Hematopoietic multipotent progenitor cell (in vitro differentiated cells): ENCODE measurements around the gene UBL3. TPM values are rescaled to one million over a fixed set of nuclear protein-coding genes. Genes with fewer than 3 reads are reported as not detected.

ENCODE experiments used
- DNase-seq, 3 donors: peaks; one replicate each; pipeline ENCODE4 v3.0.0-alpha.2; 2011 to 2015; ENCODE audit warnings: low read depth in 2 of 3, low spot score in 2 of 3
- total RNA-seq: library from RNA; depleted of rRNA; stranded (reverse); fragments of >200 nt; gene quantifications from one replicate; pipeline ENCODE4 v1.2.3, GENCODE V29; 2012

Gene UBL3
- total RNA-seq, 1 donor = 10.8 TPM

DNA sequence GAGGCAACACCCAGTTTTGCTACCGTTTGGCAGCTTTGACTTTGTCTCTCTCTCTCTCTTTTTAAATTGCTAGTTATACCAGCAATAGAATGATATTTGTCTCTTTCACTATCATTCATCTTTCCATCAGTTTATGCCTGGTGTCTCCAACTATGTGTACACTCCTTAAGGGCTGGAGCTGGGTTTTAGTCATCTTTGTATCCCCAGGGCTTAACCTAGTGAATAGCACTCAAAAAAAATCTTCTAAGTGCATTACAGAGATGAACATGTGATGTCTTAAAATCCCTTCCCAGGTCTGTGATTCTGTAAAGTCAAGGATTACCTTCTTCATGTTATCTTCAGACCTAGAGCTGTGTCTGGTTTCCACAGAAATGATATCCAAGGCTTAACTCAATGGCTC is 7.8 kb upstream of the UBL3 start:
- DNase-seq = no peak

DNA sequence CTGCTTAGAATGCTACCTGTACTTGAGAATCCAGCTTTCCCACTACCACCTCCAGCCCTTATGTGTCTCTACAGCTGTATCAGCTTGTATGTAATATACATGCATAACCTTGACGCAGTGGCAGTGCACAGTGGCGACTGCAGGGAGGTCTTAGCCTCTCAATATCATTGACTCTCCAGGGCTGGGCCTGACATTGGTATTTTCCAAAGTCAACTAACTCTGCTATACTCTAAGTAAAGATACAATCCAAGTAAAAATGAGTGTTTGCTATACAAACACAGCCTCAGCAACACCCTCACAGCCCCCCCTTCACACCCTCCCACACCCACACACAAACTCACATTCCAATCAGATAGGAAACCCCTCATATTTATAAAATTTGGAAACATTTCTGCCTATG is 6.7 kb upstream of the UBL3 start:
- no peak for DNase-seq

DNA sequence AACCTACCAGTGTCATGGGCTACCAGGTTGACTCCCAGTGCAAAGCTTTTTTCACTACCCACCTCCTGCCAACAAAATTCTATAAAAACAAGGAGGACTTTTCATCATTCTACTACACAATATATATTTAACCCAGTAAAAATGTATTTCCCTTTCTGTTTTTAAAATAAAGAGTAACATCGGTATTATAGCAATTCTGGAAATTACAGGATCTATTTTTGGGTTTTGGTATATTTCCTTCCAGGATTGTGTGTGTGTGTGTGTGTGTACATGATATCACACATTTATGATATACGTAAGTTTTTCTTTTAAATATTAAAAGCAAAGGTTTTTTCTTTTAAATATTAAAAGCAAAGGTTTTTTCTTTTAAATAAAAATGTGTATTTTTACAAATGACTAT is 6.0 kb upstream of the UBL3 start:
- no peak for DNase-seq

DNA sequence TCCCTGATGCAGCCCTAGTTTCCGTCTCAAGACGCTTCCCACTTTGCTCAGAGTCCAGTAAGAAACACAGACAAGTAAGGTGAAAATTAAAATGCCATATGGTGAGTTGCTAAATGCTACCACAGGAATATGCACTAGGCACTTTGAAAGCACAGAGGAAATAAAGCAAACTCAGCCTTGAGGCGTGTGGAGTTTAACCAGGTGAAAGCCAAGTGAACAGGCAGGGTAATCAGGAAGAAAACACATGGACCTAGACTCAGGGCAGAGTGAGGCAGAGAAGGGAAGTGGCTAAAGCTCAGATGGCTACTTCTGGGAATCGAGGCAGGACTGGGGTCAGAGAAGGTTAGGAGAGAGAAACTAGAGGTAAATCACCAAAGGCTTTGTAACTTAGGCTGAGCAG is 5.4 kb upstream of the UBL3 start:
- no peak for DNase-seq

DNA sequence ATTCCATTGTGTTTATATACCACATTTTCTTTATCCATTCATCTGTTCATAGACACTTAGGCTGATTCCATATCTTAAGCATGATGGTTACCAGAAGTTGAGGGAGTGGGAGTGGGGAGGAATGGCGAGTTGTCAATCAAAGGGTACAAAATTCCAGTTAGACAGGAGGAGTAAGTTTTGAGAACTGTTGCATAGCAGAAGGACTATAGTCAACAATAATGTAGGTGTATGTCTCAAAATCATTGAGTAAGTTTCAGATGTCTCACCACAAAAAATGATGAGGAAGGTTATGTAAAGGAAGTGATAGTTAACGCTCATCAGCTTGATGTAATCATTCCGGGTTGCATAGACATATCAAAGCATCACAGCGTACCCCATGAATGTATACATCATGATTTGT is 4.6 kb upstream of the UBL3 start:
- DNase-seq = no peak

DNA sequence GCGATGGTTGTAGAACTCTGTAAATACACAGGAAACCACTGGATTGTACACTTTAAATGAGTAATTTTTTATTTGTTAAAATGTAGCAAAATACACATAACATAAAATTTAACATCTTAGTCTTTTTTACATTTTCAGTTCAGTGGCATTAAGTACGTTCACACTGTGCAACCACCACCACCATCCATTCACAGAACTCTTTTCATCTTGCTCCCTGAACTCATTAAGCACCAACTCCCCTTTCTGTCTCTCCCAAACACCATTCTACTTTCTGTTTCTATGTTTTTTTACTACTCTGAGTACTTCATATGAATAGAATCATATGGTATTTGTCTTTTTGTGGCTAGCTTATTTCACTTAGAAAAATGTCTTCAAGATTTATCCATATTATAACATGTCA is 2.7 kb upstream of the UBL3 start:
- DNase-seq = no peak

DNA sequence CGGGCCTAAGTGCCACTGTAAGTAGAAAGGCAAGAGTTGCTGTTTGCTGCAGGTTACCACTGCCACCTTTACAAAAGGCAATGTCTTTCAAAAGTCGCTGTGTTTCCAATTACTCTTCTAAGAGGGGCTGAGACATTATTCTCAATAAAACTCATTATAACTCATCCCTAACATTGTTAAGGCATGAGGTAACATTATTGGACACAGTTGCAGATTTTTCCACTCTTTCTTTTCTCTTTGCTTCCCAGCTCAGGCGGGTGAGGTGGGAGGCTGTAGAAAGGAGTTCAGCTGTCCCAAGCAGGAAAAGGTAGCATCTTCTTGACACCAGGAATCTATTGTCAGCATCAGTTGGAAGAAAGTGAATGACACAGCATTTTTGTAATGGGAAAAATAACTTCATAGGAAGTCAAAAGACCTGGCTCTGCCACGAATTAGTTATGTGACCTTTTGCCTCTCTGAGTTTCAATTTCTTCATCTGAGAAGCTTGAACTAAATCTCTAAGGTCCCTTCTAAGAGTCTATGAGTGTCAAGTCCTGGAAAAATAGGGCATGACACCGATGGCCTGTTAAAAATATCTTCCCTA is 2.1 kb upstream of the UBL3 start:
- no peak for DNase-seq

DNA sequence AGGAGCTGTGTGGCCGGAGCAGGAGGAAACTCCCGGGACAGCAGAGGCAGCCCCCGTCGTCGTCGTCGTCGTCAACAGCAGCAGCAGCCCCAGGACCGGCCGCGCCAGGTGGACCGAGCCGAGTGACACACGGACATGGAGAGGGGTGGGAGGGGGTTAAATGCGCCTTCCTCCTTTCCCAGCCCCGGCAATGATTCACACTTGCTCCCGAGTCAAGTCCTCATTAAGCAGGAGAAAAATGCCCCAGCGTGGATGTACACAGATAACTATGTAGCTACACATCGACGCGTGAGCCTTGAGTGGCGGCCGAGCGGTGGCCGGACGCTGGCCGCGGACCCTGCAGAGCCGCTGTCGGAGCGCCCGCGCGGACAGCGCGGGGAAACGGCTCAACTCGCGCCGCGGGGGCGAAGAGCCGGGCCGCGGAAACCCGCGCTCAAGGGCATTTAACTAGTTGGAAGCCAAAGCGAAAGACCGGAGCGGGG is 645 bp downstream of the UBL3 start:
- peak in 2 of 3 donors; percentile 39 to 59 for DNase-seq

DNA sequence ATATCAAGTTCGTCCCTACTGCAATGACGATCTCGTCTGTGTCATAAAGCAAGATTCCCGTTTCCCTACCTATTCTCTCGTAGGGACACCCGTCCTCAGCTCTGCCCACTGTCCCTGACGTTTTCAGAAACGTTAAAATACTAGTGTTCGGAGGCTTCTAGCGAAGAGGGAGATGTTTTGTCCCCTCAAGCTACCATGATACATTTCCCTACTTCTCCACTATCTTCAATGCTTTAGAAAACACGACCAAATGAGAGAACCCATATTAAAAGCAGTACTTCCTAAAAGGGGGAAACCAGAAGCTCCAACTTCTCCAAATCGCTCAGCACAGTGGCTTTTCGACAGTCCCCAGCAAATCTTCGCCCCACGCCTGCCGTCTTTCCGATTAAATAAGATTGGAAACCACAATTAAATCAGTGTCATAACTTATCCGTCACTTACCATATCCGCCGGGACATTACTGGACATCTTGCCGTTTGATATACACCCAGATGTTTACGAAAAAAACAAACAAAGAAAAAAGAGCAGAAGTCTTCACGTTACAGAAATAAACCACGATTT is 1.3 kb downstream of the UBL3 start:
- peak in 2 of 3 donors; percentile 69 to 77 for DNase-seq

DNA sequence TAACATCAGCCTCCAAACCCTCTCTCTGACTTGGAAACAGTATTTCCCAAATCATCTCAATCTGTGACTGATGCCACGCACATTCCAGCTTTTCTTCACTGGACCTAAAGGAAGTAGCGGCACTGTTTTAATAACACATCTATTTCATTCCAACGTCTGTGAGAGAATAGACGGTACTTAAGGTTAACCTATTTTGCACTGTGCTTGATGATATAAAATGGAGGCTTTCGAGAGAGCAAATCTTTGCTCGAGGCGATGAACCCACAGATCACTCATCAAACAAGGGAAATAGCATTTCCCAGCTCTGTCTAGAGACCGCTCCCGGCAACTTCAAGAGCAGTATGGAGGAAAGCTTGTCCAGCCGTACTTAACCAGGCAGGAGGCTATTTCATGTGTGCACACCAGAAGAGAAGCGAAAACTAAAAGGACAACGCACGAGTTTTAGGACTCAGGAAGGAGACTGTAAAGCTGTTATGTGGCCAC is 2.9 kb downstream of the UBL3 start:
- peak in 1 of 3 donors; percentile 25 for DNase-seq

DNA sequence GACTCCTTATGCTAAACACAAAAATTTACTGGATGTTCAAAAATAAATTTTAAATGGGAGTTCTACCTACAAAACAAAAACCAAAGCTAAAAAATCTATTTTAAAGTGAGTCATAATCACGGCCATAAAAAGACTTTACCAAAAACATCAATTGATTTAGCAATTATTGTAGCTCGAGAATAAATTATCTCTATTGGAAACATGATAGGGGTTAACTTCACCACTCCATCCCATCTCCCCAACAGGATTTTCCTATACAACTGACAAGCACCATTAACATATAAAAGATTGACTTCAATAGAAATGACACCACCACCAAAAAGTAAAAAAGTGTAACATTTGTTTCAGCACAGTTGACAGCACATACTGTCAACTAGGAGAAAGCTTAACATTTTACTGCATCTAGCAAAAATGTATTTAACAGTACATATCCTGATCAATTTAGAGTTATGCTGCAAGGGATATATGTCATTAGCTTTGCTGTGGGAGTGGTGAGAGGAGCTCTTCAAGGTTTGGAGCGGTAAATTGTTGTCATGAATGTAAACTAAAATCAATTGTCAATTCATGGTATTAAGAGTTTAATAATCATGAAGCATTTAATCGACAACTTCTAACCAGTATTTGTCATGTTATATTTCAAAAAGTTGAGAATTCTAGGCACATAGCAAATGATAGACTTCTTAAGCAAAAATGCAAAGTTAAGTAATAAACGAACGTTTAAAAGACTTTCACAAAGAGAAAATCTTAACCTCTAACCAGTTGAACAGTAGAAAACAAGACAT is 3.8 kb downstream of the UBL3 start:
- DNase-seq = no peak

DNA sequence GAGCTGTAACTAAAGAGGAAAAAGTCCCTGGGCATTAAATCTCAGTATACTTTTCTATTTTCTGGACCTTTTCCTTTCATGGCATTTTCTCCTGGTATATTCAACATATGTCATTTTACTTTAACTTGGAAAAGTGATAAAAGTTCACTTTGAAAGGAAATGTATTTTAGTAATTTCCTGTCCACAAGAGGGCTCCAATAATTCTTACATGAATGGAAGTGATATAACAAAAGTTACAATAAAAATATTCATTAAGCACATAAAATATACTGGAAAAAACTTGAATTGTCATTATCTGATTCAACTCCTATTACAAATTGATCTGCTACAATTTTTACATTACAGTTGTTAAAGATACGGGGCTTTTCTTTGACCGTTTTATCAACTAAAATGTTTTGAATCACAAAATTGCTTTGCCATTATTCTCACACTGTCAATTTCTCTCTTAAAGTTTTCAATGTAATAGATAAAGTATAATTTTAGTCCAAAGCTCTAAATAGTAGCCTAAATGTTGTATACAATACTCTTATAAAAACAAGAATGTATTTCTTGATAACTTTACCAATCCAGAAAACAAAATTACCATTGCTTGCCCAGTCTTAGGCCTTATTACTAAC is 4.9 kb downstream of the UBL3 start:
- DNase-seq = peak in 1 of 3 donors; percentile 30

DNA sequence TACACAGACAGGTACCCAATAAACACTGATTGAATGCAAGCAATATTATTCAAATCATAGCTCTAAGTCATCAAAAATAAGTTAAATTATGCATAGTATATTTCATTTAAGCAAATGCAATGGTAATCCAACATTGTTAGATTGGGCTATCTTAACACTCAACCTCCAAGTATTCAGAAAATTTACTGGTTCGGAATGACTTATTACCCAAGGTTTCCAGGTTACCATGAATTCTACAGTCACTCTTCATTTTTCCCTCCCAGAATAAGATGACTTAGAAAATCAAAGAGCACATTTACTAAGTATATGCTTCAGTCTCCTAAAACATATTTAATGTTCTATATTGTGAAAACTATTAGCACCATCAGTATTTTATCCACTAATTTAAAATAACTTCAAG is 6.0 kb downstream of the UBL3 start:
- DNase-seq = no peak

DNA sequence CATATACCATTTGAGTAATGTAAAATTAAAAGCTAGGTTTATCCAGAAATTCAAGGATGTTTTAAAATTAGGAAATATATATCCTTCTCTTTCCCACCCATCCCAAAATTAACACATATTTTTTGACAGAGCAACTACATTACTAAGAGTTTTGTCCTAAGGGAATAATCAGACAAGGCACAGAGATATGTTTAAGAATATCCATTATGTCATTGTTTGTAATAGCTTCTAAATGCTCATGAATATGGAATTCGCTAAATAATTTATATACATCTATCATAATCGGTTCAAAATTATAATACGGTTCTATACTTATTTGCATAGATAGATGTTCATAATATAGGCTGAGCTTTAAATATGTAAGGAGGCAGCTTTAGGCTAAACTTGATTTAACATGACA is 9.8 kb downstream of the UBL3 start:
- DNase-seq = no peak

DNA sequence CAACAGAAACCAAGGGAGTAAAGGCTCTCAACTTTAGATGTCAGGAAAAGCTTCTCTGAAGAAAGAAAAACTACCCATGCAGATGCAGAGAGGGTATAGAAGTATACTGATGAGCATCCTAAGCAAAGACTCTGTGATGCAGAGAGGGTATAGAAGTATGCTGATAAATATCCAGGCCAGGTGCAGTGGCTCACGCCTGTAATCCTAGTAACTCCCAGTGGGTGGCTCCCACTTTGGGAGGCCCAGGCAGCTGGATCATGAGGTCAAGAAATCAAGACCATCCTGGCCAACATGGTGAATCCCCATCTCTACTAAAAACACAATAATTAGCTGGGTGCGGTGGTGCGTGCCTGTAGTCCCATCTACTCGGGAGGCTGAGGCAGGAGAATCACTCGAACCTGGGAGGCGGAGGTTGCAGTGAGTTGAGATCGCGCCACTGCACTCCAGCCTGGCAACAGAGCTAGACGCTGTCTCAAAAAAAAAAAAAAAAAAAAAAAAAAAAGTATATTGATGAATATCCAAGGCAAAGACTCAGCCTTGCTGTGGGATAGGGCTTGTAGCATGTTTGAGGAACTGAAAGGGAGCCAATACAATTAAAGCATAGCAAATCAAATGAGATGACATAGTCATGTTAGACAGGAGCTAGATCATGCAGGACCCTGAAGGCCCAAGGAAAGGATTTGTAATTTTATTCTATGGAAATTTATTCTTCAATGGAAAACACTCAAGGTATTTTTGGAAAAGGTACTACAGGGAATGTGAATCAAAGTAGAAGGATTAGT is 14.9 kb downstream of the UBL3 start:
- no peak for DNase-seq

DNA sequence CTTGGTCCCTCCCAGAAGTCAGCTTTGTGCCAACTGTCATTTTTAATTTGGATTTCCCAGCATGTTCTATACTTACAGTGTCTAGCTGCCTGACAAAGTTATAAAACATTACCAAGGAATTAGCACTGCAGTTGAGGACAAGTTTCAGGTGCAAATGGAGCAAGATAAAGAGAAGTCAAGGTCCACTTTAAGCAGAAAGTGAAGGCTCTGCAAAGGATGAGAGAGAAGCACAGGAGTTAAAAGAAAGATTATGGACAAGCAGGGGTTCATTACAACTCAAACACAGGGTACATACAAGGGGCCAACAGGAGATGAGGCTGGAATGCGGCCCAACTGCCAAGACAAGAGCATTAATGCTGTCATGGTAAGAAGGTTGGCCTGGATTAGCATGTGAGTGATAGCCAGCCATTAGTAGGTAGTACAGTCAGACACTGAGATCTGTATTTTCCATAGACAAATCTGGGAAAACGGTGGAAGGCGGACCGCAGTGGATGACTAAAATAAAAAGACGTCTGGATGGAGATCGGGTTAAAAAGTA is 17.6 kb downstream of the UBL3 start:
- no peak for DNase-seq

DNA sequence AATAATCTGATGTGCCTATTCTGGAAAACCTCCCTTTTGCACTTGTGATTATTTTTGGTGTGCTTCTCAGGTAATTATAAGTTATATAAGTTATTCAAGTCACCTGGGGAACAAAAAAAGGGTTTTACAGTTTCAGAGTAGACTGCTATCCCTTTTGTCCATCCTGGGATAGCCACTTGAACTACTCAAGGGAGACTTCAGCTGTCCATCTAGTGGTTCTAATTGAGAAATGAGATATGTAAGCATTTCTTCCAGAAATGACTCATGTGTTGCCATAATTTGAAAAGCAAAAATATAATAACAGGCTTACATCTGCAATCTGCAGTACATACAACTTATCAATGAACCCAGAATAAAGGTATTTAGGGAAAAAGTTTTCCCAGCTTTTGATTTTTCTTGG is 20.4 kb downstream of the UBL3 start:
- DNase-seq = no peak

DNA sequence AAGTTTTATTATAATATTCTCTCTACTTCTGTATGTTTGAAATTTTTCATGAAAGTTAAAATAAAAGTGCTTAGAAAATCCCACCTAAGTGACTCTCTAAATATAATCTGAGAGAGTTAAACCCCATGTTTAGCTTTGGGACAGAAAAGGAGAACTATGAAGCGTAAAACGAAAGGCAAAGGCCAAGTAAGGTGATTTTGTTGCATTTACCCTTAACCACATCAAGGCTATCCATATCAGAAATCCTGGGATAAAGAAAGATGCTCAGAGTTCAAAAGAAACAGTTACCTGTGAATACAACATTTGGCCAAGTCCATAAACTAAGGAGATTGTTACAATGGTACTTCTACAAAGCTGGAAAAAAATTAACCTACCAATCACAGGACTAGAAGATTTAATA is 31.3 kb downstream of the UBL3 start:
- no peak for DNase-seq

DNA sequence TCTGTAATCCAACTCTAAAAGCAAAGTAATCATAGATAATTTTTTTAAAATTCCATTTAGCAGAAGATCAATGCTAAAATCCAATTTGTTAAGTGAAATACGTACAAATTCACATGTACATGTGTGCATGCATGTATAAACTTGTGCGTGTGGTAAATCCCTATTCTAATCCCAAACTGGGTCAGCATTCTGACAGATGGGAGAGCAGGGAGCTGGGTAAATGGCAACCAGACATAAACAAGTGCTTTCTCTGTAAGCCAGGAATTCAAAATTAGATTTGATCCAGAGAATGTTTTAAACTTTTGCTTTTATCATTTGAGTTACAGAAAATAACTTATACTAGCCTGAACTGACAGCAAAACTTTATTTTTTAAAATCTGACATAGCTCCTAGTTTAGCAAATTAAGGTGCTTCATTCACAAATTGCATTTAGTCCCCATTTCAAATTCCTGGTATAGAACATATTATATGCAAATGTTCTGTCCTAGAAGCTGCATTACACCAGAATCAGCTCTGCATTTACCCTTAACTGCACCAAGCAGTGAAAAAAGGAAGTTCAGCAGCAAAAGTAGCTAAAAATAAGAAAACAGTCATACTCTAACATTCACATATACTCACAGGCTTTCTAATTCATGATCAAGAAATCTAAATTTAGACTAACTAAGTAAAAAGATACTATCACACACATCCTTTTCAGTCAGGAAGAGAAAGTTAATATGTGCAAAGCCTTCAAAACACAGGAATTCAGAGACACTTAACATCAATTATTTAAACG is 32.6 kb downstream of the UBL3 start:
- peak in 2 of 3 donors; percentile 37 to 52 for DNase-seq

DNA sequence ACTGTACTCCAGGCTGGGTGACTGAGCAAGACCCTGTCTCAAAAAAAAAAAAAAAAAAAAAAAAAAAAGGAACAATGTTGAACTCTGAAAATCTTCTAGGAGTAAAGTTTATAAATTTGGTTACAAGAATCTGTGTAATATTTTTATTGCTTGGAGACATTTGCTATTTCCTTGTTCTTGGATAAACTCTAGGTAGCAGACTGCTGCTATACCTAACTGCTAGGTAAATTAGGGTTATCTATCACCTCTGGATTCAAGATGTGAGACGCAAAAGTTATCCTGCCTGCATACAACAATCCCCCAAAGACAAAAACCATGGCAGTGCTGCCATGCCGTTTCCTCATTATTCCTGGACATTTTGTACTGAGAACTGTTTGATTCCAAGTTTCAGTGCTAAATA is 33.7 kb downstream of the UBL3 start:
- no peak for DNase-seq
